Sigmoid colon (tissue), 7 donors: ENCODE data around the gene USH2A. TPM values are rescaled to one million over a fixed set of nuclear protein-coding genes. Genes with fewer than 3 reads are reported as not detected.

ENCODE experiments used
- DNase-seq: peaks from one replicate; pipeline ENCODE4 v3.0.0-alpha.2; 2019
- H3K27ac ChIP-seq, 4 donors: fragments of 200-600 bp; sonication (generic); one replicate each; pipeline ENCODE4 v1.5.1; 2016 to 2019; ENCODE audit warnings: mild to moderate bottlenecking in 1 of 4
- H3K27me3 ChIP-seq, 3 donors: fragments of 200-600 bp; sonication (generic); one replicate each; pipeline ENCODE4 v1.5.1; 2019; ENCODE audit warnings: mild to moderate bottlenecking in 1 of 3
- H3K36me3 ChIP-seq, 4 donors: fragments of 200-600 bp; sonication (generic); one replicate each; pipeline ENCODE4 v1.5.1; 2016 to 2019
- H3K4me1 ChIP-seq, 4 donors: fragments of 200-600 bp; sonication (generic); one replicate each; pipeline ENCODE4 v1.5.1; 2017 to 2019
- H3K4me3 ChIP-seq, 4 donors: fragments of 200-600 bp; sonication (generic); one replicate each; pipeline ENCODE4 v1.5.1; 2017 to 2019; ENCODE audit warnings: mild to moderate bottlenecking in 2 of 4, moderate library complexity in 1 of 4
- H3K9me3 ChIP-seq, 4 donors: fragments of 200-600 bp in 3 of 4; sonication (generic) in 3 of 4; one replicate each; pipeline versions ENCODE4 v1.5.1 to v1.6.1; 2013 to 2019
- CTCF ChIP-seq, 4 experiments: fragments of 450-650 bp in 3 of 4; fragments of 200-600 bp in 1 of 4; IDR thresholded peaks; one replicate each; pipeline ENCODE4 v1.5.1; 2016 to 2019; ENCODE audit warnings: antibody characterized with exemption in 4 of 4, mild to moderate bottlenecking in 3 of 4, moderate library complexity in 2 of 4
- EP300 ChIP-seq, 4 donors: sonication (generic); formaldehyde crosslinking; IDR thresholded peaks; one replicate each; pipeline ENCODE4 v1.6.1; 2017; ENCODE audit warnings: antibody characterized with exemption in 4 of 4
- POLR2A ChIP-seq, 2 donors: fragments of 450-650 bp; IDR thresholded peaks; one replicate each; pipeline ENCODE4 v1.6.1; 2016; ENCODE audit warnings: antibody characterized with exemption in 2 of 2, mild to moderate bottlenecking in 2 of 2, moderate library complexity in 2 of 2
- POLR2AphosphoS5 ChIP-seq, 4 donors: sonication (generic); formaldehyde crosslinking; IDR thresholded peaks; one replicate each; pipeline ENCODE4 v1.6.1; 2017; ENCODE audit warnings: antibody characterized with exemption in 4 of 4
- WGBS, 2 donors: extraction: QIAGEN DNeasy Blood & Tissue Kit; methylation state at CpG; one replicate each; pipeline ENCODE4 v1.1.7; 2013; 5-methylcytosine and 5-hydroxymethylcytosine counted together
- intact Hi-C: fragments of 100-400 bp; cut with DNase I; formaldehyde crosslinking; loops from one replicate; pipeline ENCODE4 v1.15.1; 2023
- polyA plus RNA-seq, 3 donors: library from polyadenylated mRNA; stranded (reverse); fragments of 200-250 nt; gene quantifications; one replicate each; pipeline ENCODE4 v1.2.3, GENCODE V29; 2013
- total RNA-seq, 4 donors: library from RNA; depleted of rRNA; stranded (reverse); fragments of >200 nt; gene quantifications; one replicate each; pipeline ENCODE4 v1.1.0, GENCODE V29; 2016
- donor health status: healthy with polysubstance abuse.
- donor health status: Bipolar disorder and iron deficiency.
- donor health status: healthy.

The USH2A gene
- total and polyA plus RNA-seq, 7 donors: under 0.01 TPM; not detected in 6

GRCh38 chr1:216049741-216050430 is 373.4 kb downstream of the USH2A start:
- no peak for TF ChIP-seq CTCF (IDR thresholded peaks at IDR 0.05)
- TF ChIP-seq EP300 (IDR thresholded peaks at IDR 0.05): no peak
- TF ChIP-seq POLR2AphosphoS5 (IDR thresholded peaks at IDR 0.05): no peak
- TF ChIP-seq POLR2A (IDR thresholded peaks at IDR 0.05): no peak
- intact Hi-C loops: no loop called here

GRCh38 chr1:216047811-216048572 is 375.3 kb downstream of the USH2A start:
- Histone ChIP-seq H3K27ac (no peak overlapping the region), H3K4me1 (no peaks in the 10 kb centered on the region), H3K27me3 (no peaks in the 10 kb centered on the region), H3K36me3 (no peaks in the 10 kb centered on the region), H3K9me3 (no peaks in the 10 kb centered on the region), H3K4me3 (no peak overlapping the region)
- TF ChIP-seq CTCF (IDR thresholded peaks at IDR 0.05) (no peak), POLR2A (IDR thresholded peaks at IDR 0.05) (no peak), POLR2AphosphoS5 (IDR thresholded peaks at IDR 0.05) (no peak), EP300 (IDR thresholded peaks at IDR 0.05) (no peak)
- intact Hi-C loops: no loop called here
- WGBS, 2 donors: 82 to 83% methylated on average over 3 of the region's 3 CpGs
- no peak for DNase-seq

More at GRCh38 chr1:216049741-216050430, 373.4 kb downstream of the USH2A start:
- Histone ChIP-seq H3K4me1 (peaks cover 0 to 7% (median 0%) of the 10 kb centered on the region in 4 donors), H3K36me3 (no peaks in the 10 kb centered on the region), H3K4me3 (no peak overlapping the region), H3K27ac (no peak overlapping the region), H3K27me3 (no peaks in the 10 kb centered on the region), H3K9me3 (no peaks in the 10 kb centered on the region)
- no peak for DNase-seq
- WGBS, 2 donors: 80 to 81% methylated on average over 9 of the region's 9 CpGs

GRCh38 chr1:216046336-216046735 is 376.9 kb downstream of the USH2A start:
- H3K9me3 ChIP-seq: no peaks in the 10 kb centered on the region
- intact Hi-C loops: no loop called here
- 70 to 74% methylated on average over 4 of the region's 4 CpGs for WGBS, 2 donors
- DNase-seq: no peak
- H3K4me3 ChIP-seq: no peak overlapping the region
- H3K4me1 ChIP-seq: no peaks in the 10 kb centered on the region
- H3K27me3 ChIP-seq: no peaks in the 10 kb centered on the region
- no peak overlapping the region for H3K27ac ChIP-seq
- no peak for TF ChIP-seq POLR2A (IDR thresholded peaks at IDR 0.05)
- no peak for TF ChIP-seq POLR2AphosphoS5 (IDR thresholded peaks at IDR 0.05)
- TF ChIP-seq EP300 (IDR thresholded peaks at IDR 0.05): no peak
- no peaks in the 10 kb centered on the region for H3K36me3 ChIP-seq

GRCh38 chr1:216045400-216045799 is 377.8 kb downstream of the USH2A start:
- H3K27ac ChIP-seq: no peak overlapping the region
- H3K27me3 ChIP-seq: no peaks in the 10 kb centered on the region
- H3K4me3 ChIP-seq: no peak overlapping the region
- no peak for DNase-seq
- no peaks in the 10 kb centered on the region for H3K9me3 ChIP-seq
- no peaks in the 10 kb centered on the region for H3K4me1 ChIP-seq
- intact Hi-C loops: no loop called here
- no peaks in the 10 kb centered on the region for H3K36me3 ChIP-seq
- no peak for TF ChIP-seq POLR2A (IDR thresholded peaks at IDR 0.05)
- TF ChIP-seq EP300 (IDR thresholded peaks at IDR 0.05): no peak
- no peak for TF ChIP-seq POLR2AphosphoS5 (IDR thresholded peaks at IDR 0.05)
- no peak for TF ChIP-seq CTCF (IDR thresholded peaks at IDR 0.05)
- 86 to 89% methylated on average over 1 of the region's 1 CpG for WGBS, 2 donors

GRCh38 chr1:216044538-216044937 is 378.7 kb downstream of the USH2A start:
- no peak for TF ChIP-seq CTCF (IDR thresholded peaks at IDR 0.05)
- no peak for TF ChIP-seq EP300 (IDR thresholded peaks at IDR 0.05)
- 81 to 90% methylated on average over 2 of the region's 2 CpGs for WGBS, 2 donors
- intact Hi-C loops: no loop called here

More at GRCh38 chr1:216044538-216044937, 378.7 kb downstream of the USH2A start:
- Histone ChIP-seq H3K9me3 (no peaks in the 10 kb centered on the region), H3K27me3 (no peaks in the 10 kb centered on the region), H3K27ac (no peak overlapping the region), H3K4me3 (no peak overlapping the region), H3K4me1 (no peaks in the 10 kb centered on the region), H3K36me3 (no peaks in the 10 kb centered on the region)
- DNase-seq: no peak
